Left ventricle myocardium inferior (tissue), 1 donor: ENCODE measurements around the gene FUT6. TPM values are rescaled to one million over a fixed set of nuclear protein-coding genes. Genes with fewer than 3 reads are reported as not detected.
"Not testable (repeated sequence)": the region's sequence is repeated elsewhere in the genome, so short reads cannot be mapped to it uniquely, and the experiment has no call there.

Experiments used
- DNase-seq: peaks from one replicate; pipeline ENCODE4 v3.0.0-alpha.2; 2020
- H3K27ac ChIP-seq: fragments of 200-600 bp; replicated peaks from 2 replicates; pipeline ENCODE4 v1.8.0; 2021
- H3K27me3 ChIP-seq: fragments of 200-600 bp; 2 replicates; pipeline ENCODE4 v1.8.0; 2021; ENCODE audit warnings: low read depth
- H3K36me3 ChIP-seq: fragments of 200-600 bp; 2 replicates; pipeline ENCODE4 v1.8.0; 2021
- H3K4me1 ChIP-seq: fragments of 200-600 bp; 2 replicates; pipeline ENCODE4 v1.8.0; 2021
- H3K4me3 ChIP-seq: fragments of 200-600 bp; 2 replicates; pipeline ENCODE4 v1.8.0; 2021; ENCODE audit warnings: mild to moderate bottlenecking, moderate library complexity
- H3K9me3 ChIP-seq: fragments of 200-600 bp; replicated peaks from 2 replicates; pipeline ENCODE4 v1.8.0; 2021
- intact Hi-C: fragments of 100-400 bp; cut with micrococcal nuclease; formaldehyde crosslinking; loops from one replicate; pipeline ENCODE4 v1.11.0; 2022
- total RNA-seq: library from RNA; stranded (reverse); fragmentation: NEBNext Ultra II Directional; extraction: Animal tissue kit (Norgen Biotek cat#: 25700); gene quantifications from one replicate; pipeline ENCODE4 v1.2.1, GENCODE V29; 2021
- TF ChIP-seq, protein P1 (sequence below): fragments of 200-600 bp; IDR thresholded peaks from 2 replicates; pipeline ENCODE4 v1.8.0; 2021; ENCODE audit warnings: antibody characterized with exemption, mild to moderate bottlenecking, borderline replicate concordance
- donor health status: DM: no; HTN: yes; CAD: no; lungs with severe emphysema.

Gene FUT6
- total RNA-seq, 1 donor from 2014 or later: not detected

DNA sequence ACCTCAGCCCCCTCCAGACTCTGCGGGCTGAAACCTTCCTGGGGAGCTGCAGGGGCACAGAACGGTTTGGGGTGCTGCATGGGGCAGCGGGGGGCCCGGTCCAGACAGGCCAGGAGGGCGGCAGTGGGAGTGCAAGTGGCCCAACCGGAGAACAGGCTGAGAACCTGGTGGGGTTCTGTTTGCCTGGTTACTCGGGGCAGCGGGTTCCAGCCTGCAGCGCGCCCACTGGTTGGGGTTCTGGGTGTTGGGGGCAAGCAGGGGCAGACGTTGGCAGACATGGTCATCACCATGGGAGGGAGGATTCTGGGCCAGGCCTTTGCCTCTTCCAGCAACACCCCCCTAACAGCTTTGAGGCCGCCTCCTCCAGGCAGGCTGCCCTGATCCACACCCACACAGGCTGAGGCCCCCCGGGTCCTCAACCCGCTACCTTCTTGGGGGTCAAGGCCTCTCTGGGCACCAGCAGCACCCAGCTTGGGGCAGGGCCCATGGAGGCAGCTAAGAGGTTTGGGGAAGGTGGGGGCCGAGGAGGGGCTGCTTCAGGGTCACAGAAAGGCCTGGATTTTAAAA lies 54.8 kb downstream of the FUT6 start, which contains the start of gene PRR22:
TSS of gene PRR22 (minus strand) at position 166 of the 567 bp plus-strand sequence. CDS start at position 80, 86 bp downstream.
- intact Hi-C loops: no loop called here
- Histone ChIP-seq H3K27ac (no peak within 1 kb of the TSS), H3K27me3 (no peaks in the 10 kb centered on the region), H3K9me3 (no peaks in the 10 kb centered on the region), H3K36me3 (peaks cover 56% of the 10 kb centered on the region), H3K4me1 (peaks cover 2% of the 10 kb centered on the region), H3K4me3 (no peak within 1 kb of the TSS)
- no peak for DNase-seq
- TF ChIP-seq, protein P1, sequence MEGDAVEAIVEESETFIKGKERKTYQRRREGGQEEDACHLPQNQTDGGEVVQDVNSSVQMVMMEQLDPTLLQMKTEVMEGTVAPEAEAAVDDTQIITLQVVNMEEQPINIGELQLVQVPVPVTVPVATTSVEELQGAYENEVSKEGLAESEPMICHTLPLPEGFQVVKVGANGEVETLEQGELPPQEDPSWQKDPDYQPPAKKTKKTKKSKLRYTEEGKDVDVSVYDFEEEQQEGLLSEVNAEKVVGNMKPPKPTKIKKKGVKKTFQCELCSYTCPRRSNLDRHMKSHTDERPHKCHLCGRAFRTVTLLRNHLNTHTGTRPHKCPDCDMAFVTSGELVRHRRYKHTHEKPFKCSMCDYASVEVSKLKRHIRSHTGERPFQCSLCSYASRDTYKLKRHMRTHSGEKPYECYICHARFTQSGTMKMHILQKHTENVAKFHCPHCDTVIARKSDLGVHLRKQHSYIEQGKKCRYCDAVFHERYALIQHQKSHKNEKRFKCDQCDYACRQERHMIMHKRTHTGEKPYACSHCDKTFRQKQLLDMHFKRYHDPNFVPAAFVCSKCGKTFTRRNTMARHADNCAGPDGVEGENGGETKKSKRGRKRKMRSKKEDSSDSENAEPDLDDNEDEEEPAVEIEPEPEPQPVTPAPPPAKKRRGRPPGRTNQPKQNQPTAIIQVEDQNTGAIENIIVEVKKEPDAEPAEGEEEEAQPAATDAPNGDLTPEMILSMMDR: no peak

GRCh38 chr19:5782945-5783919 lies 56.3 kb downstream of the FUT6 start:
- H3K27me3 ChIP-seq: no peaks in the 10 kb centered on the region
- TF ChIP-seq, protein P1: no peak
- DNase-seq: no peak
- no peaks in the 10 kb centered on the region for H3K4me1 ChIP-seq
- H3K27ac ChIP-seq: no peak overlapping the region
- no peak overlapping the region for H3K4me3 ChIP-seq
- H3K36me3 ChIP-seq: peaks cover 41% of the 10 kb centered on the region
- no peaks in the 10 kb centered on the region for H3K9me3 ChIP-seq
- intact Hi-C loops: no loop called here

DNA sequence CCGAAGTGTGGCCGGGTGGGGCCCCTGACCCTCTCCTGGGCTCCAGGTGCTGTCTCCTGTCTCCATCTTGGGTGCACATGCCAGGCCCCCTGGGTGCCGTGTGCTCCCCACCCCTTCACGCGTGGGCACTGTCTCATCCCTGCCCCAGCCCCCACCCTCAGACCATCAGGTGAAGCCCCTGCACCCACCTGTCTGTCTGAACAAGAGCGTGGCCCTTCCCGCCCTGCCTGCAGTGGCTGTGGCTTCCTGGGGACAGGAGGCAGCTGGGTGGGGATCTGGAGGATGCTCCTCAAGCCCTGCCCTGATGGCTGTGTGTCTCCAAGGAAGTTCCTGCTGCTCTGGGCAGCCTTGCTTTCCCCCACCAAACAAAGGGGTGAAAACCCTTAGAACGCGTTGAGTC lies 57.2 kb downstream of the FUT6 start:
- intact Hi-C loops: no loop called here
- TF ChIP-seq, protein P1: no peak
- H3K4me3 ChIP-seq: no peak overlapping the region
- H3K27ac ChIP-seq: no peak overlapping the region
- DNase-seq: no peak
- peaks cover 32% of the 10 kb centered on the region for H3K36me3 ChIP-seq
- H3K9me3 ChIP-seq: no peaks in the 10 kb centered on the region
- H3K4me1 ChIP-seq: no peaks in the 10 kb centered on the region
- no peaks in the 10 kb centered on the region for H3K27me3 ChIP-seq

GRCh38 chr19:5780916-5781315 lies 58.6 kb downstream of the FUT6 start:
- H3K4me3 ChIP-seq, H3K9me3 ChIP-seq, DNase-seq, H3K27me3 ChIP-seq, H3K4me1 ChIP-seq, intact Hi-C loops, H3K27ac ChIP-seq: not testable (repeated sequence)
- peaks cover 18% of the 10 kb centered on the region for H3K36me3 ChIP-seq

Other genes with a start within 250 kb of the FUT6 start
- gene SAFB2, start 216.9 kb downstream of the FUT6 start, total RNA-seq: 40.5 TPM
- gene SAFB, start 216.6 kb downstream of the FUT6 start, total RNA-seq: 54.6 TPM
- gene MICOS13, start 159.2 kb downstream of the FUT6 start, total RNA-seq: 155 TPM
- 4.5 TPM for gene HSD11B1L, start 158.7 kb downstream of the FUT6 start, total RNA-seq
- gene RPL36, start 149.4 kb downstream of the FUT6 start, total RNA-seq: 407 TPM
- 104 TPM for gene LONP1, start 119.6 kb downstream of the FUT6 start, total RNA-seq
- gene CATSPERD, start 119.1 kb downstream of the FUT6 start, total RNA-seq: not detected
- gene PRR22, start 55.0 kb downstream of the FUT6 start, total RNA-seq: 1.1 TPM
- gene DUS3L, start 48.5 kb downstream of the FUT6 start, total RNA-seq: 14.1 TPM
- 22.8 TPM for gene NRTN, start 34.6 kb downstream of the FUT6 start, total RNA-seq
- gene FUT3, start 11.7 kb upstream of the FUT6 start, total RNA-seq: not detected
- not detected for gene FUT5, start 30.8 kb upstream of the FUT6 start, total RNA-seq
- 590 TPM for gene NDUFA11, start 64.1 kb upstream of the FUT6 start, total RNA-seq
- 2.5 TPM for gene VMAC, start 65.2 kb upstream of the FUT6 start, total RNA-seq
- gene CAPS, start 74.6 kb upstream of the FUT6 start, total RNA-seq: 6.1 TPM
- gene RANBP3, start 138.4 kb upstream of the FUT6 start, total RNA-seq: 54.8 TPM